K562 (cell line): ENCODE results near the gene MKNK1. TPM values are rescaled to one million over a fixed set of nuclear protein-coding genes. Genes with fewer than 3 reads are reported as not detected.

ENCODE experiments used
- CBX3 ChIP-seq, 2 experiments: IDR thresholded peaks; 1 replicate in 1 of 2; 2 replicates in 1 of 2; pipeline ENCODE4 v1.6.1; 2012; ENCODE audit warnings: inconsistent platforms in 2 of 2, low read length in 2 of 2, borderline replicate concordance in 1 of 2, control low read depth in 1 of 2
- CTCFL ChIP-seq: IDR thresholded peaks from 2 replicates; pipeline ENCODE4 v1.6.1; 2011; ENCODE audit warnings: borderline replicate concordance, low read depth, mild to moderate bottlenecking, moderate library complexity, low read length; ENCODE audit not compliant: insufficient read depth, poor library complexity, severe bottlenecking
- GATA2 ChIP-seq: sonication (generic); formaldehyde crosslinking; IDR thresholded peaks from 2 replicates; pipeline ENCODE4 v1.4.0; 2020; ENCODE audit warnings: mild to moderate bottlenecking, missing genetic modification reagents
- L3MBTL2 ChIP-seq: fragments of 450-650 bp; IDR thresholded peaks from 2 replicates; pipeline ENCODE4 v1.6.1; 2016; ENCODE audit warnings: mild to moderate bottlenecking, moderate library complexity
- NFXL1 ChIP-seq: fragments of 450-650 bp; formaldehyde crosslinking; IDR thresholded peaks from 2 replicates; pipeline ENCODE4 v1.4.0; 2021; ENCODE audit warnings: mild to moderate bottlenecking
- RB1 ChIP-seq: fragments of 450-650 bp; IDR thresholded peaks from 2 replicates; pipeline ENCODE4 v1.6.1; 2017; ENCODE audit warnings: low read depth, mild to moderate bottlenecking
- SPI1 ChIP-seq: IDR thresholded peaks from 2 replicates; pipeline ENCODE4 v1.6.1; 2011; ENCODE audit warnings: low read depth, low read length, control low read depth, borderline replicate concordance
- TAF7 ChIP-seq: fragments of 450-650 bp; IDR thresholded peaks from 2 replicates; pipeline ENCODE4 v1.6.1; 2016; ENCODE audit warnings: missing genetic modification characterization, missing compliant biosample characterization
- TSC22D4 ChIP-seq: fragments of 450-650 bp; IDR thresholded peaks from 2 replicates; pipeline ENCODE4 v1.6.1; 2016; ENCODE audit warnings: missing genetic modification characterization, missing biosample characterization, control low read depth
- ZNF263 ChIP-seq: sonication (generic); formaldehyde crosslinking; IDR thresholded peaks from 2 replicates; pipeline ENCODE4 v1.8.0; 2022; ENCODE audit warnings: mild to moderate bottlenecking, missing genetic modification reagents, borderline replicate concordance
- ZNF740 ChIP-seq, 3 experiments: fragments of 200-800 bp in 1 of 3; sonication (Bioruptor generic) in 1 of 3; sonication (generic) in 1 of 3; formaldehyde crosslinking in 1 of 3; IDR thresholded peaks; 2 replicates each; pipeline versions ENCODE4 v1.6.1 to v1.8.0; 2016 to 2022; ENCODE audit warnings: mild to moderate bottlenecking in 2 of 3, missing compliant biosample characterization in 2 of 3, missing genetic modification characterization in 2 of 3, missing genetic modification reagents in 1 of 3
- polyA plus RNA-seq, 8 experiments: library from polyadenylated mRNA; depleted of rRNA in 4 of 8; stranded (reverse) in 5 of 8; unstranded in 3 of 8; fragments of >200 nt; fragmentation: Nextera tagmentation in 2 of 8; fragmentation: Illumina TruSeq in 1 of 8; extraction: Ambion mirVana in 2 of 8; extraction: Trizol in 1 of 8; gene quantifications; 2 replicates each; pipeline versions ENCODE4 v1.2.1 to v1.2.3, GENCODE V29; 2011 to 2014; ENCODE audit warnings: inconsistent platforms in 1 of 8, missing spikeins in 1 of 8
- total RNA-seq, 7 experiments: library from RNA; depleted of rRNA in 6 of 7; stranded (reverse); fragments of >200 nt in 6 of 7; fragmentation: Illumina TruSeq in 2 of 7; extraction: Trizol in 2 of 7; gene quantifications; 2 replicates each; pipeline versions ENCODE4 v1.2.1 to v1.2.3, GENCODE V29; 2011 to 2021; ENCODE audit warnings: low replicate concordance in 1 of 7
- TF ChIP-seq, protein P1 (sequence below): sonication (generic); formaldehyde crosslinking; IDR thresholded peaks from 2 replicates; pipeline ENCODE4 v1.9.0; 2022; ENCODE audit warnings: mild to moderate bottlenecking, missing genetic modification reagents
- TF ChIP-seq, protein P2 (sequence below): fragments of 200-800 bp; sonication (Bioruptor generic); IDR thresholded peaks from 2 replicates; pipeline ENCODE4 v1.6.1; 2017; ENCODE audit warnings: missing genetic modification characterization, missing compliant biosample characterization

The MKNK1 gene
- total and polyA plus RNA-seq, 9 of the 15 experiments (the other 6 are each of a cell fraction or from before 2014, with no cell fraction given), result 27.7 to 51.3 (median 43.7) TPM

DNA sequence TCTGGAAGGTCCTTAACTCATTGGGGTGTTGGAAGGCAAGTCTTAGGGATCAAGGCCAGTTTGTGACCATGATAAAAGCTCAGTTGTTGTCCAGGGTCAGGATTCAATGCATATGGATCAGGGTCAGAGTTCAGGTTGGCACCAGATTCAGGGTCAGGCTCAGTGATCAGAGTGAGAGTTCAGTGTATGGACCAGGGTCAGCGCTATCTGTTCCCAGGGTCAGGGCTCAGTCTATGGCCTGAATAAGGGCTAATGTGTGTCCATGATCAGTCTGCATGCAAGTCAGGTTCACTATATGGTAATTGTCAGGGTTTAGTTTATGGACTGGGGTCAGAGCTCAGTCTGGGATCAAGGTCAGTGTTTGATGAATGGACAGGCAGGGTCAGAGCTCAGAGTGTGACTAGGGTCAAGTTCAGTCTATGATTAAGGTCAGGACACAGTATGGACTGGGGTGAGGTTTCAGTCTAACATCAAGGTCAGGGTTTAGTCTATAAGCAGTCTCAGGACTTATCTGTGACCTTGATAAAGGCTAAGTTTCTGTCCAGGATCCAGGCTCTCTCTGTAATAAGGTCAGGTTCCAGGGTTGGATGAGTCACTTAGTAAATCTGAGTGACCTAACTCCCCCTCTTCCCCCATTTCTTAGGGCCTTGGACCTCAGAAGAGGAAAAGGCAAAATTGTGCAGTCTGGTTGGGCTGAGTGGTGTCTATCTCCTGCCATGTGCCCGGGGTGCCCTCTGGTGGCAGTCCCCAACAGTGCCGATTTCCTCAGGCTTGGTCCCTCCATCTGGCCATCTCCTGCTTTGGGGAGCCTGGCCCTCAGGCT lies 76.4 kb downstream of the MKNK1 start (continued):
- TF ChIP-seq CTCFL (no peak), TSC22D4 (tag) (0 out of 2 replicates have a peak, but pooled peaks have one; percentile 42), ZNF740 (CRISPR knock-in tag; IDR thresholded peaks at IDR 0.05) (0 out of 2 replicates have a peak, but pooled peaks have one; percentile 73), ZNF740 (tag; IDR thresholded peaks at IDR 0.05) (no peak), GATA2 (CRISPR knock-in tag) (0 out of 2 replicates have a peak, but pooled peaks have one; percentile 34), RB1 (peak; percentile 93), CBX3 (IDR thresholded peaks at IDR 0.05; ENCODE audit: borderline replicate concordance in 1 of 2, low read length in 2 of 2) (peak in 1 of 2 experiments; percentile 61; a peak in 1 of 3 replicates), TAF7 (tag) (no peak), L3MBTL2 (peak; percentile 35; the same call in 1 of the 2 replicates), ZNF263 (CRISPR knock-in tag) (peak; percentile 59; the same call in 1 of the 2 replicates), NFXL1 (CRISPR knock-in tag) (no peak), SPI1 (peak; percentile 50; the same call in 1 of the 2 replicates)
- TF ChIP-seq, protein P1, sequence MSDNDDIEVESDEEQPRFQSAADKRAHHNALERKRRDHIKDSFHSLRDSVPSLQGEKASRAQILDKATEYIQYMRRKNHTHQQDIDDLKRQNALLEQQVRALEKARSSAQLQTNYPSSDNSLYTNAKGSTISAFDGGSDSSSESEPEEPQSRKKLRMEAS (CRISPR knock-in tag), result peak; percentile 68
- TF ChIP-seq, protein P2, sequence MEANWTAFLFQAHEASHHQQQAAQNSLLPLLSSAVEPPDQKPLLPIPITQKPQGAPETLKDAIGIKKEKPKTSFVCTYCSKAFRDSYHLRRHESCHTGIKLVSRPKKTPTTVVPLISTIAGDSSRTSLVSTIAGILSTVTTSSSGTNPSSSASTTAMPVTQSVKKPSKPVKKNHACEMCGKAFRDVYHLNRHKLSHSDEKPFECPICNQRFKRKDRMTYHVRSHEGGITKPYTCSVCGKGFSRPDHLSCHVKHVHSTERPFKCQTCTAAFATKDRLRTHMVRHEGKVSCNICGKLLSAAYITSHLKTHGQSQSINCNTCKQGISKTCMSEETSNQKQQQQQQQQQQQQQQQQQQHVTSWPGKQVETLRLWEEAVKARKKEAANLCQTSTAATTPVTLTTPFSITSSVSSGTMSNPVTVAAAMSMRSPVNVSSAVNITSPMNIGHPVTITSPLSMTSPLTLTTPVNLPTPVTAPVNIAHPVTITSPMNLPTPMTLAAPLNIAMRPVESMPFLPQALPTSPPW (CRISPR knock-in tag), result peak; percentile 78
